Thoracic aorta (tissue), 2 donors: Measurements from ENCODE around the gene THAP2. TPM values are rescaled to one million over a fixed set of nuclear protein-coding genes. Genes with fewer than 3 reads are reported as not detected.
A peak's percentile ranks its signal among the peaks of the same experiment; 100 is the strongest.

Experiments
- ATAC-seq: fragments of 150-250 bp; one replicate; pipeline ENCODE4 v1.8.0; 2017; ENCODE audit warnings: low read depth; ENCODE audit not compliant: insufficient number of reproducible peaks, low FRiP score
- DNase-seq: peaks from one replicate; pipeline ENCODE4 v3.0.0-alpha.2; 2020; ENCODE audit warnings: low spot score
- H3K27ac ChIP-seq, 2 donors: fragments of 200-600 bp; sonication (generic); 1 replicate in 1 of 2; 2 replicates in 1 of 2; pipeline ENCODE4 v1.5.1; 2016; ENCODE audit warnings: mild to moderate bottlenecking in 2 of 2, moderate library complexity in 2 of 2
- H3K27me3 ChIP-seq: fragments of 200-600 bp; sonication (generic); replicated peaks from 2 replicates; pipeline ENCODE4 v1.6.0; 2016; ENCODE audit warnings: mild to moderate bottlenecking; ENCODE audit not compliant: insufficient read depth
- H3K36me3 ChIP-seq: fragments of 200-600 bp; sonication (generic); one replicate; pipeline ENCODE4 v1.5.1; 2016
- H3K4me1 ChIP-seq, 2 donors: fragments of 200-600 bp; sonication (generic); 1 replicate in 1 of 2; 2 replicates in 1 of 2; pipeline versions ENCODE4 v1.5.1 to v1.6.0; 2016; ENCODE audit warnings: low read depth in 2 of 2, mild to moderate bottlenecking in 1 of 2; ENCODE audit not compliant: control insufficient read depth in 1 of 2
- H3K4me3 ChIP-seq: fragments of 200-600 bp; sonication (generic); 2 replicates; pipeline ENCODE4 v1.5.1; 2016; ENCODE audit warnings: mild to moderate bottlenecking
- H3K9me3 ChIP-seq: fragments of 200-600 bp; sonication (generic); 2 replicates; pipeline ENCODE4 v1.5.1; 2016
- CTCF ChIP-seq: fragments of 200-600 bp; sonication (generic); IDR thresholded peaks from one replicate; pipeline ENCODE4 v1.5.1; 2019; ENCODE audit warnings: antibody characterized with exemption
- total RNA-seq, 2 donors: library from RNA; depleted of rRNA; stranded (reverse); fragments of >200 nt; gene quantifications; one replicate each; pipeline versions ENCODE4 v1.1.0 to v1.2.3, GENCODE V29; 2016

Gene THAP2
- total RNA-seq, 2 donors from 2014 or later, result 0.95 to 5.9 TPM

- Histone ChIP-seq H3K27ac (no peak overlapping the region), H3K4me3 (no peak overlapping the region), H3K36me3 (peaks cover 43% of the 10 kb centered on the region), H3K4me1 (peaks cover 0 to 15% of the 10 kb centered on the region in 2 donors), H3K9me3 (no peaks in the 10 kb centered on the region), H3K27me3 (no peaks in the 10 kb centered on the region)
- ATAC-seq (no peak), DNase-seq (no peak)
- no peak for TF ChIP-seq CTCF
Measured at GRCh38 chr12:71627438-71628002, 36.6 kb upstream of the THAP2 start.

- no peak for ATAC-seq
- Histone ChIP-seq H3K36me3 (peaks cover 42% of the 10 kb centered on the region), H3K4me3 (no peak overlapping the region), H3K27ac (no peak overlapping the region), H3K4me1 (peaks cover 7 to 11% of the 10 kb centered on the region in 2 donors), H3K27me3 (no peaks in the 10 kb centered on the region), H3K9me3 (no peaks in the 10 kb centered on the region)
- no peak for DNase-seq
- TF ChIP-seq CTCF, result peak; percentile 64
Measured at GRCh38 chr12:71636704-71637115, 27.4 kb upstream of the THAP2 start.

GRCh38 chr12:71638499-71638898 lies 25.6 kb upstream of the THAP2 start:
- Histone ChIP-seq H3K27me3 (no peaks in the 10 kb centered on the region), H3K9me3 (no peaks in the 10 kb centered on the region), H3K36me3 (peaks cover 38% of the 10 kb centered on the region), H3K4me1 (peaks cover 7 to 11% of the 10 kb centered on the region in 2 donors), H3K4me3 (no peak overlapping the region), H3K27ac (no peak overlapping the region)
- DNase-seq (no peak), ATAC-seq (no peak)
- no peak for TF ChIP-seq CTCF

GRCh38 chr12:71639341-71639760 lies 24.8 kb upstream of the THAP2 start:
- ATAC-seq (no peak), DNase-seq (no peak)
- Histone ChIP-seq H3K9me3 (no peaks in the 10 kb centered on the region), H3K27me3 (no peaks in the 10 kb centered on the region), H3K36me3 (peaks cover 37% of the 10 kb centered on the region), H3K4me1 (peaks cover 7 to 11% of the 10 kb centered on the region in 2 donors), H3K27ac (no peak overlapping the region), H3K4me3 (no peak overlapping the region)
- no peak for TF ChIP-seq CTCF

- ATAC-seq (no peak), DNase-seq (no peak)
- no peaks in the 10 kb centered on the region for H3K9me3 ChIP-seq
- no peaks in the 10 kb centered on the region for H3K27me3 ChIP-seq
- TF ChIP-seq CTCF, result no peak
- H3K4me3 ChIP-seq, result no peak overlapping the region
- peaks cover 7 to 11% of the 10 kb centered on the region in 2 donors for H3K4me1 ChIP-seq
- no peak overlapping the region for H3K27ac ChIP-seq
- peaks cover 34% of the 10 kb centered on the region for H3K36me3 ChIP-seq
Measured at GRCh38 chr12:71640316-71640715, 23.8 kb upstream of the THAP2 start.
